HCT116 (cell line): ENCODE measurements around the gene SCN4B. TPM values are rescaled to one million over a fixed set of nuclear protein-coding genes. Genes with fewer than 3 reads are reported as not detected.

ENCODE experiments used
- ATAC-seq: fragments of 200-7000 bp; cut with Tn5 transposase; 2 replicates; pipeline ENCODE4 v1.9.1; 2020; ENCODE audit warnings: mild to moderate bottlenecking, moderate library complexity
- BruUV-seq: library from RNA; stranded (reverse); fragments of 400-500 nt; replicated peaks from 2 replicates; lab custom pipeline; 2021; lab: Mats Ljungman, UMichigan
- CTCF ChIA-PET: fragments of 300-600 bp; sonication (Branson Sonifier 250); formaldehyde crosslinking; loops from one replicate; lab custom pipeline; 2021; ENCODE audit warnings: antibody characterized with exemption; lab: Charles Lee
- POLR2A ChIA-PET: fragments of 300-600, 350-600 bp; sonication (Branson Sonifier 250); formaldehyde crosslinking; loops from one replicate; lab custom pipeline; 2021; ENCODE audit warnings: antibody characterized with exemption; lab: Charles Lee
- RAD21 ChIA-PET, 2 experiments: fragments of 300-600 bp; sonication (Branson Sonifier 250); formaldehyde crosslinking; loops; one replicate each; lab custom pipeline; 2023; ENCODE audit warnings: low total read pairs in 2 of 2; ENCODE audit not compliant: uncharacterized antibody in 2 of 2, unreplicated experiment in 2 of 2, low non-redundant PET in 1 of 2; lab: Charles Lee
- DNase-seq: peaks from one replicate; pipeline ENCODE4 v3.0.0-alpha.2; 2010; ENCODE audit warnings: low read depth, low spot score
- H2AFZ ChIP-seq: fragments of 200-600 bp; shearing (Covaris generic), sonication (generic); 2 replicates; pipeline ENCODE4 v1.6.1; 2017; ENCODE audit warnings: low read depth, mixed run types, mixed read lengths, antibody characterized with exemption, low read length; ENCODE audit not compliant: poor library complexity, severe bottlenecking
- H3K27ac ChIP-seq: 2 replicates; pipeline ENCODE4 v1.5.1; 2012; ENCODE audit warnings: low read depth, low read length
- H3K27me3 ChIP-seq: fragments of 200-600 bp; sonication (generic); 2 replicates; pipeline ENCODE4 v1.6.1; 2016; ENCODE audit warnings: mixed run types, low read length, mixed read lengths; ENCODE audit not compliant: insufficient read depth
- H3K36me3 ChIP-seq, 2 experiments: fragments of 200-500 bp in 1 of 2; fragments of 200-600 bp in 1 of 2; sonication (Bioruptor generic) in 1 of 2; sonication (generic) in 1 of 2; 2 replicates each; pipeline versions ENCODE4 v1.5.1 to v1.6.1; 2014 to 2016; ENCODE audit warnings: low read length in 2 of 2, inconsistent platforms in 1 of 2, mixed read lengths in 1 of 2, mixed run types in 1 of 2; ENCODE audit not compliant: insufficient read depth in 2 of 2, control insufficient read depth in 1 of 2
- H3K4me1 ChIP-seq, 2 experiments: fragments of 200-600 bp in 1 of 2; sonication (generic) in 1 of 2; 2 replicates each; pipeline versions ENCODE4 v1.5.1 to v1.6.1; 2012 to 2017; ENCODE audit warnings: low read length in 2 of 2, inconsistent platforms in 1 of 2, mild to moderate bottlenecking in 1 of 2, mixed read lengths in 1 of 2, mixed run types in 1 of 2, moderate library complexity in 1 of 2; ENCODE audit not compliant: insufficient read depth in 2 of 2, control insufficient read depth in 1 of 2
- H3K4me2 ChIP-seq: fragments of 200-600 bp; sonication (generic); 2 replicates; pipeline ENCODE4 v1.6.1; 2017; ENCODE audit warnings: mixed run types, low read length, mixed read lengths
- H3K4me3 ChIP-seq, 2 experiments: fragments of 200-600 bp in 1 of 2; sonication (generic) in 1 of 2; replicated peaks in 1 of 2; 2 replicates each; pipeline ENCODE4 v1.5.1; 2011 to 2016; ENCODE audit warnings: low read length in 2 of 2, control low read depth in 1 of 2, low read depth in 1 of 2, mild to moderate bottlenecking in 1 of 2, mixed read lengths in 1 of 2, mixed run types in 1 of 2
- H3K79me2 ChIP-seq: fragments of 200-600 bp; sonication (generic); 2 replicates; pipeline ENCODE4 v1.6.1; 2017; ENCODE audit warnings: mild to moderate bottlenecking, mixed run types, low read length, moderate library complexity, mixed read lengths; ENCODE audit not compliant: insufficient read depth
- H3K9ac ChIP-seq: fragments of 200-600 bp; sonication (generic); 2 replicates; pipeline ENCODE4 v1.6.1; 2016; ENCODE audit warnings: low read length, mixed read lengths
- H3K9me2 ChIP-seq: fragments of 200-600 bp; sonication (generic), shearing (Covaris generic); 2 replicates; pipeline ENCODE4 v1.6.1; 2017; ENCODE audit warnings: mixed run types, mild to moderate bottlenecking, moderate library complexity; ENCODE audit not compliant: insufficient read depth
- H3K9me3 ChIP-seq, 2 experiments: fragments of 200-500 bp in 1 of 2; fragments of 200-600 bp in 1 of 2; sonication (Bioruptor generic) in 1 of 2; sonication (generic) in 1 of 2; 2 replicates each; pipeline ENCODE4 v1.6.1; 2014 to 2017; ENCODE audit warnings: low read length in 2 of 2, mixed read lengths in 2 of 2, inconsistent platforms in 1 of 2, low read depth in 1 of 2, mild to moderate bottlenecking in 1 of 2, mixed run types in 1 of 2, moderate library complexity in 1 of 2; ENCODE audit not compliant: control insufficient read depth in 1 of 2, insufficient read depth in 1 of 2
- H4K20me1 ChIP-seq: fragments of 200-600 bp; sonication (generic), shearing (Covaris generic); 2 replicates; pipeline ENCODE4 v1.6.1; 2017; ENCODE audit warnings: mixed run types, mild to moderate bottlenecking, moderate library complexity; ENCODE audit not compliant: insufficient read depth
- ATF3 ChIP-seq: IDR thresholded peaks from 2 replicates; pipeline ENCODE4 v1.6.1; 2012
- CTCF ChIP-seq, 3 experiments: fragments of 200-600 bp in 1 of 3; sonication (generic) in 1 of 3; IDR thresholded peaks in 2 of 3; conservative IDR thresholded peaks in 1 of 3; 2 replicates each; pipeline ENCODE4 v1.5.1; 2012 to 2017; ENCODE audit warnings: low read depth in 2 of 3, low read length in 2 of 3, antibody characterized with exemption in 1 of 3, borderline replicate concordance in 1 of 3, control low read depth in 1 of 3, mild to moderate bottlenecking in 1 of 3, mixed read lengths in 1 of 3, mixed run types in 1 of 3, moderate library complexity in 1 of 3; ENCODE audit not compliant: insufficient read depth in 1 of 3
- EZH2phosphoT487 ChIP-seq: fragments of 200-600 bp; IDR thresholded peaks from 2 replicates; pipeline ENCODE4 v1.6.1; 2018; ENCODE audit warnings: antibody characterized with exemption, borderline replicate concordance
- MAX ChIP-seq: IDR thresholded peaks from 2 replicates; pipeline ENCODE4 v1.6.1; 2012
- POLR2A ChIP-seq: IDR thresholded peaks from 2 replicates; pipeline ENCODE4 v1.7.0; 2011; ENCODE audit warnings: borderline replicate concordance; ENCODE audit not compliant: insufficient read depth, insufficient read length; ENCODE audit errors: extremely low read depth
- POLR2AphosphoS5 ChIP-seq: IDR thresholded peaks from 2 replicates; pipeline ENCODE4 v1.6.1; 2011; ENCODE audit warnings: mild to moderate bottlenecking, low read depth, low read length, moderate library complexity
- RAD21 ChIP-seq: IDR thresholded peaks from 2 replicates; pipeline ENCODE4 v1.6.1; 2012; ENCODE audit warnings: low read depth, mild to moderate bottlenecking
- REST ChIP-seq: IDR thresholded peaks from 2 replicates; pipeline ENCODE4 v1.6.1; 2012; ENCODE audit warnings: low read depth
- SIN3A ChIP-seq: IDR thresholded peaks from 2 replicates; pipeline ENCODE4 v1.6.1; 2012; ENCODE audit warnings: low read depth
- SP1 ChIP-seq: IDR thresholded peaks from 2 replicates; pipeline ENCODE4 v1.6.1; 2012; ENCODE audit warnings: low read depth
- SRF ChIP-seq: IDR thresholded peaks from 2 replicates; pipeline ENCODE4 v1.6.1; 2012; ENCODE audit warnings: low read depth
- TCF7L2 ChIP-seq: IDR thresholded peaks from 2 replicates; pipeline ENCODE4 v1.7.0; 2011; ENCODE audit warnings: borderline replicate concordance, inconsistent platforms; ENCODE audit not compliant: insufficient read depth, insufficient read length; ENCODE audit errors: extremely low read depth
- intact Hi-C: fragments of 100-400 bp; cut with micrococcal nuclease; formaldehyde crosslinking; loops from 2 replicates; pipeline ENCODE4 v1.10.0; 2022
- total RNA-seq: library from RNA; stranded (reverse); gene quantifications from one replicate; pipeline ENCODE4 v1.2.1, GENCODE V29; 2021; ENCODE audit not compliant: unreplicated experiment

Gene SCN4B
- total RNA-seq, 1 experiment from 2014 or later: 0.32 TPM

- H3K4me2 ChIP-seq: no peak overlapping the region
- no TSS peak for BruUV-seq
- ChIA-PET RAD21 (no interaction called here), POLR2A (no interaction called here), CTCF (no interaction called here)
- H3K79me2 ChIP-seq: no peaks in the 10 kb centered on the region
- ATAC-seq: no peak
- no peak overlapping the region for H3K4me3 ChIP-seq
- no peak overlapping the region for H3K27ac ChIP-seq
- no peaks in the 10 kb centered on the region for H4K20me1 ChIP-seq
- DNase-seq: no peak
- TF ChIP-seq SIN3A (no peak), ATF3 (no peak), CTCF (IDR thresholded peaks at IDR 0.05 in 2 of 3, conservative IDR thresholded peaks at IDR 0.05 in 1 of 3; ENCODE audit: borderline replicate concordance in 1 of 3, insufficient read depth in 1 of 3, low read depth in 2 of 3, low read length in 2 of 3) (no peak), EZH2phosphoT487 (no peak), SRF (no peak), POLR2A (no peak), TCF7L2 (no peak), RAD21 (no peak), MAX (no peak), SP1 (no peak), POLR2AphosphoS5 (no peak), REST (no peak)
- TF ChIP-seq, all 23 proteins: peak for 0
- Histone ChIP-seq H3K9me2 (no peaks in the 10 kb centered on the region), H3K4me1 (no peaks in the 10 kb centered on the region), H3K9ac (no peak overlapping the region), H3K36me3 (no peaks in the 10 kb centered on the region), H3K27me3 (no peaks in the 10 kb centered on the region), H3K9me3 (no peaks in the 10 kb centered on the region), H2AFZ (no peak overlapping the region)
- intact Hi-C loops: no loop called here
Measured at GRCh38 chr11:118136341-118136740, 16.3 kb downstream of the SCN4B start.
